Measurements from ENCODE around the gene TANGO2. TPM values are rescaled to one million over a fixed set of nuclear protein-coding genes. Genes with fewer than 3 reads are reported as not detected.

The TANGO2 gene
- polyA plus RNA-seq, 1 donor from 2014 or later = 12.7 TPM

- H3K79me2 ChIP-seq (replicated peaks; ENCODE audit: insufficient read depth, low read length) = no peaks in the 10 kb centered on the region
- H3K9ac ChIP-seq (ENCODE audit: low read length) = no peak overlapping the region
- no peaks in the 10 kb centered on the region for H3K36me3 ChIP-seq (ENCODE audit: insufficient read depth, low read length)
- peaks cover 5% of the 10 kb centered on the region for H3K27me3 ChIP-seq (ENCODE audit: insufficient read depth, low read depth, low read length)
- no peak overlapping the region for H3K4me2 ChIP-seq (ENCODE audit: low read length)
- no peaks in the 10 kb centered on the region for H3K9me3 ChIP-seq (ENCODE audit: low read length)
- H3F3A ChIP-seq (ENCODE audit: insufficient read depth, low read length, poor library complexity, severe bottlenecking) = no peaks in the 10 kb centered on the region
- H4K20me1 ChIP-seq (ENCODE audit: insufficient read depth) = no peaks in the 10 kb centered on the region
- TF ChIP-seq TAF1 (IDR thresholded peaks at IDR 0.05; ENCODE audit: low read depth) (no peak), EZH2 (IDR thresholded peaks at IDR 0.05; ENCODE audit: borderline replicate concordance, insufficient read depth, low read length, poor library complexity, severe bottlenecking) (no peak), RAD21 (conservative IDR thresholded peaks at IDR 0.05) (no peak), POLR2AphosphoS5 (IDR thresholded peaks at IDR 0.05) (no peak), MXI1 (conservative IDR thresholded peaks at IDR 0.05; ENCODE audit: poor library complexity, severe bottlenecking) (no peak), EP300 (conservative IDR thresholded peaks at IDR 0.05; ENCODE audit: poor library complexity, severe bottlenecking) (no peak), SMC3 (conservative IDR thresholded peaks at IDR 0.05; ENCODE audit: poor library complexity) (no peak)
- TF ChIP-seq, protein P1, sequence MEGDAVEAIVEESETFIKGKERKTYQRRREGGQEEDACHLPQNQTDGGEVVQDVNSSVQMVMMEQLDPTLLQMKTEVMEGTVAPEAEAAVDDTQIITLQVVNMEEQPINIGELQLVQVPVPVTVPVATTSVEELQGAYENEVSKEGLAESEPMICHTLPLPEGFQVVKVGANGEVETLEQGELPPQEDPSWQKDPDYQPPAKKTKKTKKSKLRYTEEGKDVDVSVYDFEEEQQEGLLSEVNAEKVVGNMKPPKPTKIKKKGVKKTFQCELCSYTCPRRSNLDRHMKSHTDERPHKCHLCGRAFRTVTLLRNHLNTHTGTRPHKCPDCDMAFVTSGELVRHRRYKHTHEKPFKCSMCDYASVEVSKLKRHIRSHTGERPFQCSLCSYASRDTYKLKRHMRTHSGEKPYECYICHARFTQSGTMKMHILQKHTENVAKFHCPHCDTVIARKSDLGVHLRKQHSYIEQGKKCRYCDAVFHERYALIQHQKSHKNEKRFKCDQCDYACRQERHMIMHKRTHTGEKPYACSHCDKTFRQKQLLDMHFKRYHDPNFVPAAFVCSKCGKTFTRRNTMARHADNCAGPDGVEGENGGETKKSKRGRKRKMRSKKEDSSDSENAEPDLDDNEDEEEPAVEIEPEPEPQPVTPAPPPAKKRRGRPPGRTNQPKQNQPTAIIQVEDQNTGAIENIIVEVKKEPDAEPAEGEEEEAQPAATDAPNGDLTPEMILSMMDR (IDR thresholded peaks at IDR 0.05; ENCODE audit: poor library complexity, severe bottlenecking) = no peak
- TF ChIP-seq, protein P2, sequence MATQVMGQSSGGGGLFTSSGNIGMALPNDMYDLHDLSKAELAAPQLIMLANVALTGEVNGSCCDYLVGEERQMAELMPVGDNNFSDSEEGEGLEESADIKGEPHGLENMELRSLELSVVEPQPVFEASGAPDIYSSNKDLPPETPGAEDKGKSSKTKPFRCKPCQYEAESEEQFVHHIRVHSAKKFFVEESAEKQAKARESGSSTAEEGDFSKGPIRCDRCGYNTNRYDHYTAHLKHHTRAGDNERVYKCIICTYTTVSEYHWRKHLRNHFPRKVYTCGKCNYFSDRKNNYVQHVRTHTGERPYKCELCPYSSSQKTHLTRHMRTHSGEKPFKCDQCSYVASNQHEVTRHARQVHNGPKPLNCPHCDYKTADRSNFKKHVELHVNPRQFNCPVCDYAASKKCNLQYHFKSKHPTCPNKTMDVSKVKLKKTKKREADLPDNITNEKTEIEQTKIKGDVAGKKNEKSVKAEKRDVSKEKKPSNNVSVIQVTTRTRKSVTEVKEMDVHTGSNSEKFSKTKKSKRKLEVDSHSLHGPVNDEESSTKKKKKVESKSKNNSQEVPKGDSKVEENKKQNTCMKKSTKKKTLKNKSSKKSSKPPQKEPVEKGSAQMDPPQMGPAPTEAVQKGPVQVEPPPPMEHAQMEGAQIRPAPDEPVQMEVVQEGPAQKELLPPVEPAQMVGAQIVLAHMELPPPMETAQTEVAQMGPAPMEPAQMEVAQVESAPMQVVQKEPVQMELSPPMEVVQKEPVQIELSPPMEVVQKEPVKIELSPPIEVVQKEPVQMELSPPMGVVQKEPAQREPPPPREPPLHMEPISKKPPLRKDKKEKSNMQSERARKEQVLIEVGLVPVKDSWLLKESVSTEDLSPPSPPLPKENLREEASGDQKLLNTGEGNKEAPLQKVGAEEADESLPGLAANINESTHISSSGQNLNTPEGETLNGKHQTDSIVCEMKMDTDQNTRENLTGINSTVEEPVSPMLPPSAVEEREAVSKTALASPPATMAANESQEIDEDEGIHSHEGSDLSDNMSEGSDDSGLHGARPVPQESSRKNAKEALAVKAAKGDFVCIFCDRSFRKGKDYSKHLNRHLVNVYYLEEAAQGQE (IDR thresholded peaks at IDR 0.05; ENCODE audit: borderline replicate concordance) = no peak
- no peak overlapping the region for H3K4me3 ChIP-seq (ENCODE audit: low read length)
- H3K27ac ChIP-seq (ENCODE audit: low read length) = no peak overlapping the region
- no peak overlapping the region for H2AFZ ChIP-seq (ENCODE audit: low read depth, low read length)
- H3K9me2 ChIP-seq (ENCODE audit: insufficient read depth, low read length) = no peaks in the 10 kb centered on the region
These were observed 3.3 kb downstream of the TANGO2 start for GRCh38 chr22:20024225-20024624.

DNA sequence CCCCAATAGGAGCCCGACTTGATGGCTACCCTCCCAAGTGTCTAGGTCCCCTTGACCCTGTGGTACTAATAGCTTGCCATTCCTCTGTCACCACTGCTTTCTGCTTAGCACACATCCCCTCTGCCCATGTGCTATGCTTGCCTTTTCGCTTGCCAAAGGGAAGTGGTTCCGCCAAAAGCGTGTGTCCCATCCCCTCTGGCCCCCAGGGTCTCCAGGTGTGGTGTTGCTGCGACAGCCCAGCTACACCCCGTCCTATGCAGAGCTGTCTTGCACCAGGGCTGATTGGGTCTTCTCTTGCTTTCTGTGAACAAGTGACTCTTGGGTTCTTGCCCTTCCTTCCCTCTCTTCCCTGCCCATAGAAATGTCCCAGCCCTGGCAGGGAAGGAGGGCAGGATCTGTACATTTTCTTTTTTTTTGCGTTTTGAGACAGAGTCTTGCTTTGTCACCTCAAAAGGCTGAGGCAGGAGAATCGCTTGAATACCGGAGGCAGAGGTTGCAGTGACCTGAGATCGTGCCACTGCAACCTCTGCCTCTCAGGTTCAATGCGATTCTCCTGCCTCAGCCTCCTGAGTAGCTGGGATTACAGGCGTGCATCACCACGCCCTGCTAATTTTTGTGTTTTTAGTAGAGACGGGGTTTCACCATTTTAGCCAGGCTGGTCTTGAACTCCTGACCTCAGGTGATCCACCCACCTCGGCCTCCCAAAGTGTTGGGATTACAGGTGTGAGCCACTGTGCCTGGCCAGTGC lies 3.9 kb downstream of the TANGO2 start:
- Histone ChIP-seq H3K27me3 (ENCODE audit: insufficient read depth, low read depth, low read length) (no peaks in the 10 kb centered on the region), H2AFZ (ENCODE audit: low read depth, low read length) (no peak overlapping the region), H3K36me3 (ENCODE audit: insufficient read depth, low read length) (no peaks in the 10 kb centered on the region), H3K79me2 (replicated peaks; ENCODE audit: insufficient read depth, low read length) (no peaks in the 10 kb centered on the region), H4K20me1 (ENCODE audit: insufficient read depth) (no peaks in the 10 kb centered on the region), H3K9me2 (ENCODE audit: insufficient read depth, low read length) (no peaks in the 10 kb centered on the region), H3K27ac (ENCODE audit: low read length) (no peak overlapping the region), H3K4me2 (ENCODE audit: low read length) (no peak overlapping the region), H3F3A (ENCODE audit: insufficient read depth, low read length, poor library complexity, severe bottlenecking) (no peaks in the 10 kb centered on the region), H3K4me3 (ENCODE audit: low read length) (no peak overlapping the region), H3K9me3 (ENCODE audit: low read length) (no peaks in the 10 kb centered on the region), H3K9ac (ENCODE audit: low read length) (no peak overlapping the region)
- no peak for TF ChIP-seq POLR2AphosphoS5 (IDR thresholded peaks at IDR 0.05)
- no peak for TF ChIP-seq MXI1 (conservative IDR thresholded peaks at IDR 0.05; ENCODE audit: poor library complexity, severe bottlenecking)
- TF ChIP-seq, protein P2 (IDR thresholded peaks at IDR 0.05; ENCODE audit: borderline replicate concordance) = no peak
- no peak for TF ChIP-seq TAF1 (IDR thresholded peaks at IDR 0.05; ENCODE audit: low read depth)
- TF ChIP-seq SMC3 (conservative IDR thresholded peaks at IDR 0.05; ENCODE audit: poor library complexity) = no peak
- TF ChIP-seq, protein P1 (IDR thresholded peaks at IDR 0.05; ENCODE audit: poor library complexity, severe bottlenecking) = no peak
- no peak for TF ChIP-seq RAD21 (conservative IDR thresholded peaks at IDR 0.05)
- TF ChIP-seq EP300 (conservative IDR thresholded peaks at IDR 0.05; ENCODE audit: poor library complexity, severe bottlenecking) = no peak
- TF ChIP-seq EZH2 (IDR thresholded peaks at IDR 0.05; ENCODE audit: borderline replicate concordance, insufficient read depth, low read length, poor library complexity, severe bottlenecking) = no peak

Data from neural cell (in vitro differentiated cells).